CD14-positive monocyte (primary cell): ENCODE results near the gene KBTBD13. TPM values are rescaled to one million over a fixed set of nuclear protein-coding genes. Genes with fewer than 3 reads are reported as not detected.

ENCODE experiments used
- DNase-seq, 3 donors: peaks; one replicate each; pipeline ENCODE4 v3.0.0-alpha.2; 2011 to 2022
- H2AFZ ChIP-seq: 2 replicates; pipeline ENCODE4 v1.6.0; 2012; ENCODE audit warnings: mild to moderate bottlenecking, low read depth, low read length, inconsistent platforms; ENCODE audit not compliant: insufficient read depth, poor library complexity, severe bottlenecking
- H3K27ac ChIP-seq, 2 donors: 1 replicate in 1 of 2; 2 replicates in 1 of 2; pipeline ENCODE4 v1.5.1; 2012 to 2013; ENCODE audit warnings: low read length in 2 of 2, control low read depth in 1 of 2, inconsistent platforms in 1 of 2, low read depth in 1 of 2, mild to moderate bottlenecking in 1 of 2
- H3K27me3 ChIP-seq, 2 donors: one replicate each; pipeline versions ENCODE4 v1.6.0 to v1.6.1; 2011 to 2013; ENCODE audit warnings: low read length in 2 of 2; ENCODE audit not compliant: control insufficient read depth in 2 of 2, insufficient read depth in 2 of 2
- H3K36me3 ChIP-seq, 2 donors: replicated peaks in 1 of 2; 1 replicate in 1 of 2; 2 replicates in 1 of 2; pipeline versions ENCODE4 v1.5.1 to v1.6.1; 2012 to 2013; ENCODE audit warnings: low read length in 2 of 2, control low read depth in 1 of 2, inconsistent platforms in 1 of 2, mild to moderate bottlenecking in 1 of 2; ENCODE audit not compliant: insufficient read depth in 2 of 2, control insufficient read depth in 1 of 2
- H3K4me1 ChIP-seq, 2 donors: 1 replicate in 1 of 2; 2 replicates in 1 of 2; pipeline versions ENCODE4 v1.5.1 to v1.6.1; 2012 to 2013; ENCODE audit warnings: low read length in 2 of 2, control low read depth in 1 of 2, inconsistent platforms in 1 of 2, mild to moderate bottlenecking in 1 of 2, moderate library complexity in 1 of 2; ENCODE audit not compliant: insufficient read depth in 2 of 2, control insufficient read depth in 1 of 2
- H3K4me2 ChIP-seq: replicated peaks from 2 replicates; pipeline ENCODE3; 2012; ENCODE audit warnings: low read length, moderate library complexity, mild to moderate bottlenecking; ENCODE audit not compliant: poor library complexity, severe bottlenecking; ENCODE audit errors: extremely low read depth
- H3K4me3 ChIP-seq, 3 experiments: fragments of 200-600 bp in 1 of 3; sonication (generic) in 1 of 3; replicated peaks in 1 of 3; 1 replicate in 2 of 3; 2 replicates in 1 of 3; pipeline ENCODE4 v1.5.1; 2011 to 2013; ENCODE audit warnings: low read length in 3 of 3, mild to moderate bottlenecking in 3 of 3, control low read depth in 2 of 3, low read depth in 2 of 3, inconsistent platforms in 1 of 3, moderate library complexity in 1 of 3
- H3K79me2 ChIP-seq: 2 replicates; pipeline ENCODE4 v1.6.0; 2012; ENCODE audit warnings: mild to moderate bottlenecking, control low read depth, inconsistent platforms, low read length, moderate library complexity; ENCODE audit not compliant: insufficient read depth
- H3K9ac ChIP-seq: 2 replicates; pipeline ENCODE4 v1.6.0; 2017; ENCODE audit warnings: low read length, mild to moderate bottlenecking; ENCODE audit not compliant: insufficient read depth, poor library complexity, severe bottlenecking
- H3K9me3 ChIP-seq, 2 donors: replicated peaks in 1 of 2; 1 replicate in 1 of 2; 2 replicates in 1 of 2; pipeline versions ENCODE4 v1.5.1 to v1.6.1; 2012 to 2013; ENCODE audit warnings: low read length in 2 of 2, control low read depth in 1 of 2; ENCODE audit not compliant: control insufficient read depth in 1 of 2, insufficient read depth in 1 of 2
- H4K20me1 ChIP-seq: 2 replicates; pipeline ENCODE4 v1.6.0; 2012; ENCODE audit warnings: mild to moderate bottlenecking, low read length, control low read depth, moderate library complexity; ENCODE audit not compliant: insufficient read depth
- H3K27ac Mint-ChIP-seq, 7 donors: one replicate each; pipeline ENCODE4 v1.8.0; 2020; ENCODE audit warnings: mild to moderate bottlenecking in 7 of 7, mixed read lengths in 7 of 7, moderate library complexity in 6 of 7, inconsistent platforms in 2 of 7
- H3K27me3 Mint-ChIP-seq, 3 donors: one replicate each; pipeline ENCODE4 v1.8.0; 2021 to 2022; ENCODE audit warnings: low read depth in 3 of 3, mild to moderate bottlenecking in 3 of 3, mixed read lengths in 3 of 3, moderate library complexity in 3 of 3, inconsistent platforms in 1 of 3
- H3K36me3 Mint-ChIP-seq, 2 donors: one replicate each; pipeline ENCODE4 v1.8.0; 2020; ENCODE audit warnings: mixed read lengths in 2 of 2, inconsistent platforms in 1 of 2, mild to moderate bottlenecking in 1 of 2
- H3K4me1 Mint-ChIP-seq: one replicate; pipeline ENCODE4 v1.8.0; 2020; ENCODE audit warnings: mild to moderate bottlenecking, mixed read lengths
- H3K4me3 Mint-ChIP-seq, 2 donors: one replicate each; pipeline ENCODE4 v1.8.0; 2020; ENCODE audit warnings: mild to moderate bottlenecking in 2 of 2, mixed read lengths in 2 of 2, moderate library complexity in 1 of 2
- H3K9me3 Mint-ChIP-seq, 7 donors: one replicate each; pipeline ENCODE4 v1.8.0; 2020 to 2022; ENCODE audit warnings: mixed read lengths in 7 of 7, mild to moderate bottlenecking in 6 of 7, moderate library complexity in 6 of 7, inconsistent platforms in 2 of 7
- CTCF ChIP-seq: fragments of 200-600 bp; IDR thresholded peaks from one replicate; pipeline ENCODE4 v1.8.0; 2022; ENCODE audit warnings: antibody characterized with exemption, mild to moderate bottlenecking
- WGBS: methylation state at CpG from one replicate; pipeline ENCODE4 v1.1.5; 2013; ENCODE audit warnings: missing lambda C conversion rate; ENCODE audit not compliant: insufficient coverage; 5-methylcytosine and 5-hydroxymethylcytosine counted together
- intact Hi-C, 2 donors: fragments of 100-400 bp; cut with micrococcal nuclease; formaldehyde crosslinking; loops; one replicate each; pipeline versions ENCODE4 v1.15.0 to v1.15.1; 2023
- polyA plus RNA-seq, 3 donors: library from polyadenylated mRNA; depleted of rRNA in 1 of 3; unstranded in 2 of 3; stranded (reverse) in 1 of 3; fragments of 300-500 nt in 2 of 3; fragments of >200 nt in 1 of 3; fragmentation: Illumina TruSeq in 2 of 3; gene quantifications; 1 replicate in 2 of 3; 2 replicates in 1 of 3; pipeline ENCODE4 v1.2.3, GENCODE V29; 2012 to 2021

Gene KBTBD13
- polyA plus RNA-seq, 3 donors: not detected

- Histone ChIP-seq H3K9me3 (no peaks in the 10 kb centered on the region), H3K36me3 (no peaks in the 10 kb centered on the region), H3K4me1 (no peaks in the 10 kb centered on the region), H3K4me2 (no peak overlapping the region), H3K79me2 (no peaks in the 10 kb centered on the region), H3K4me3 (no peak overlapping the region), H4K20me1 (no peaks in the 10 kb centered on the region), H3K9ac (no peak overlapping the region), H3K27ac (no peak overlapping the region), H2AFZ (no peak overlapping the region), H3K27me3 (no peaks in the 10 kb centered on the region)
- Mint-ChIP-seq H3K36me3 (no peaks in the 10 kb centered on the region), H3K27ac (peak overlapping the region in 1 of 7 donors; percentile 18), H3K4me1 (no peaks in the 10 kb centered on the region), H3K4me3 (no peak overlapping the region), H3K27me3 (peaks cover 5 to 10% (median 5%) of the 10 kb centered on the region in 3 donors), H3K9me3 (no peaks in the 10 kb centered on the region)
- 98% methylated on average over 5 of the region's 8 CpGs for WGBS
- intact Hi-C loops: loop anchor here in 1 of 2 donors (10.0 kb wide), 1 partner anchor 237 kb away; the partner anchor contains the start of gene RNU5A-1
- TF ChIP-seq CTCF: no peak
- DNase-seq: no peak
Measured at GRCh38 chr15:65057549-65057940, 19.0 kb upstream of the KBTBD13 start.

GRCh38 chr15:65058394-65059368, 17.9 kb upstream of the KBTBD13 start:
- Mint-ChIP-seq H3K27ac (no peak overlapping the region), H3K9me3 (no peaks in the 10 kb centered on the region), H3K27me3 (peaks cover 5 to 10% (median 6%) of the 10 kb centered on the region in 3 donors), H3K36me3 (no peaks in the 10 kb centered on the region), H3K4me1 (no peaks in the 10 kb centered on the region), H3K4me3 (no peak overlapping the region)
- TF ChIP-seq CTCF: no peak
- Histone ChIP-seq H3K79me2 (no peaks in the 10 kb centered on the region), H3K9me3 (no peaks in the 10 kb centered on the region), H3K27ac (no peak overlapping the region), H3K4me1 (no peaks in the 10 kb centered on the region), H3K4me2 (no peak overlapping the region), H3K36me3 (no peaks in the 10 kb centered on the region), H4K20me1 (no peaks in the 10 kb centered on the region), H3K9ac (no peak overlapping the region), H3K4me3 (no peak overlapping the region), H3K27me3 (no peaks in the 10 kb centered on the region), H2AFZ (no peak overlapping the region)
- intact Hi-C loops: loop anchor here in 1 of 2 donors (10.0 kb wide), 1 partner anchor 236 kb away; the partner anchor contains the start of gene RNU5A-1
- 85% methylated on average over 10 of the region's 16 CpGs for WGBS
- DNase-seq: no peak
